HG02759 (cell line): ENCODE measurements around the gene ZNF407.

Experiments
- ATAC-seq: cut with Tn5 transposase; IDR thresholded peaks from one replicate; pipeline ENCODE4 v1.9.1; 2021; ENCODE audit warnings: mild to moderate bottlenecking, moderate library complexity; ENCODE audit not compliant: unreplicated experiment

The ZNF407 gene

GRCh38 chr18:74916773-74917393 is 319.2 kb downstream of the ZNF407 start:
- no peak for ATAC-seq

DNA sequence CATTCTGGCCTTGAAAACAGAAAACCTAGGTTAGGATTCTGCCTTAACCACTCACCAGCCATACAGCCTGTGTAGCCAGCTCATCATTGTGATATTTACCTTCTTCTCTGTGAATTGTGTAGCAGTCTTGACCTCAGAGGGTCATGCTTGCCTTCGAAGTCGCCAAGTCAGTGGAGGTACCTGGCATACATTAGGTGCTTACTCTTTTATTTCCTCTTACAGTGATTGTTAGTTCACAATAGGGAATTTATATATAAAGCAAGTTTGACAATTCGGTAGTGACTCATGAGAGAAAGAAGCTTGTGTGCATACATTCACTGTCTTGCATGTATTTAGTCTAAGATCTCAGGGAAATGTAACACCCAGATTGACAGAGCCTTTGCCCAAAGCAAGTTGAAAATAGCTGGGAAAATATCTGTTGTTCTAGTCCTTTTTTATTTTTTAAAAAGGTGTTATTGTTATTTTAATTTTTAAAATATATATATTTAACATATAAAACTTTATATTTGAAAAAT is 320.7 kb downstream of the ZNF407 start:
- no peak for ATAC-seq

DNA sequence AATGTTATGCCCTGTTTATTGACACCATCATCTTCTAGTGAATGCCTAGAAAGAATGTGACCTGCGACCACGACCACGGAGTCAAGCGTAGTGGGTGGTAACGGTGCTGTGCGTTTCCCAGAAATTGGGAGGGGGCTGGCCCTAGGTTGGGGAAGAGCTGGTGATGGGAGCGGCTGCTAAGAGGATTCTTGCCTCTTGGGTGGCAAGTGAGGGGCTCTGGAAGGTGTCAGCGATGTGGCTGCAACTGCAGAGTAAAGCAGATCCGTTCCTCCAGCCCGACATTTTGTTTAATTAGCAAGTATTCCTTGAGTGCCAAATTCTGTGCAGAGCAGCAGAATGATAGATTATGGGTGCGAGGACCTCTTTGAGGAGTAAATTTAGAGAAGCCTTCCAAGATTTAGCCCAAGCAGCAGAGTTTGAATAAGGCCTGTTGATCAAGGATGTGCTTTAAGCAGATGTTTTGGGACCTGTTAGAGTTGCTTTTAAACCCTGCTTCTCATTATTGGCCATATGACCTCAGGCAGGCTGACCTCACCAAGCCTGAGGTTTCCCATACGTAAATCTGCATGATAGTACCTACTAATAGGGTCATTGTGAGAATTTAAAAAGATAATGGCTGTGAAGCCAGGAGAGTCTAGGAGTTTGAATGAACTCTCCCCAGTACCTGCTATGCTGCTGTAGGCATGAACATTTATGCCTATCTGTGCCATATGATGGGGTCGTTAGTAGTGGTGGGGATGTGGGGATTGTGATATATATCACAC is 323.6 kb downstream of the ZNF407 start:
- ATAC-seq: no peak

- no peak for ATAC-seq
Measured at GRCh38 chr18:74926051-74926450, 328.4 kb downstream of the ZNF407 start.

DNA sequence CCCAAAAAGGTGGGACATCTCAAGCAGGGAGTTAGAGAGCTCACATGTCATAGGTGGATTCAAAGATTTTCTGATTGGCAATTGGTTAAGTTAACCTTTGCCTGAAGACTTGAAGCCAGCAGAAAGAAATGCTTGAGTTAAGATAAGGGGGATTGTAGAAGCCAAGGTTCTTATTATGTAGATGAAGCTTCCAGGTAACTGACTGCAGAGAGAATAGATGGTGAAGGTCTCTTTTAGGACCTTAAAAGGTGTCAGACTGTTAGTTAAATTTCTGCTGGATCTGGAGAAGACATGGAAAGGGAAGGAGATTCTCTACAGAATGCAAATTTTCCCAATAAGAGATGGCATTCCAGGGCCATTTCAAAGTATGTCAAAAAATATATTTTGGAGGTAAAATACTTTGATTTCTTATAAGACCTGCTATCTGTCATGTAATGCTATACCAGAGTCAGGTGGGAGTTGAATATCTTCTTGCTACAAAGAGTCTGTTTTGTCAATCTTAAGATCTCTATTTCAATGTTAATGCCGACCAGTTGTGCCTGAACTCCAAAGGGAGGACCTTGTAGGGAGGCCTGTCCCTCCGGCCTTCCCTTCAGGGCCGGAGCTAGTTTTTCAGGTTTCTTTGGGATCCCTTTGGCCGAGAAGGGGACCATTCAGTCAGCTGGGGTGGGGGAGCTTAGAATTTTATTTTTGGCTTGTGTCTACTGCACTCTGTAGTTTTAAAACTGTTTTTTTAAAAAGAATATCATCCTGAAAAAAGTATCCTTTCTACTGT is 330.7 kb downstream of the ZNF407 start:
- ATAC-seq: no peak

GRCh38 chr18:74929110-74929509 is 331.4 kb downstream of the ZNF407 start:
- ATAC-seq: no peak

DNA sequence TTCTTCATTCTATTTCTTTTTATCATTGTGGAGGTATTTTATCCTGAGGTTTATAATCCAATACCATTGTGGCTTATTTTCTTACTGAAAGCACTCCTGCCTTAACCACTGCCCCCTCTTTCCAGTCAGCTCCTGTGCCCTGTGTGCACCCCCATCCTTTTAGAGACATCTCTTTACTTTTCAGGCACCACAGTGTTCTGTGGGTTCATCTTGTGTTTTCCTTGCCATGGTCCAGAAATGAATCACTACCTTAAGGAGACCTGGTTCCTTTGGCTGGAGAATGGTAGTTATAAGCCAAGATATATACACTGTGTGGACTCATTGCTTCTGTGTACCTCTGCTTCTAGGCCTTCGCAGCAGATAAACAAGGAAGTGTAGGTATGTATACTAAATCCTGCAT is 332.9 kb downstream of the ZNF407 start:
- ATAC-seq: no peak

DNA sequence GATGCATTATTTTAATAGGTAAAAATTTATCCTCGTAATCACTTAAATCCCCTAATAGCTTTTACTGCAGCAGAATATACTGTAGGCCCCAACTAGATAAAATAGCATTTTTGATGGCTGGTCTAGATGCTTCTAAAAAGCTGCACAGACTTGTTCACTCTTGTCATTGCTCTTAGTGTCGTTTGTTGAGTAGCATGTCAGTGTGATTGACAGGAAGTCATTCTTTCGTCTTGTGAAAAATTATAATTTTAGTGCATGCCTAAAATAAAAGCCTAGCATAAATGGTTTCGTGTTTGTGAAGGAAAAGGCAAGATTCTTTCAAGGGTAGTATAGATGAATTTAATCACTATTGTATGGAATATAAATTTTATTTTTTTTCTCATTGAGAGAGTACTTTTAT is 336.3 kb downstream of the ZNF407 start:
- ATAC-seq: no peak

DNA sequence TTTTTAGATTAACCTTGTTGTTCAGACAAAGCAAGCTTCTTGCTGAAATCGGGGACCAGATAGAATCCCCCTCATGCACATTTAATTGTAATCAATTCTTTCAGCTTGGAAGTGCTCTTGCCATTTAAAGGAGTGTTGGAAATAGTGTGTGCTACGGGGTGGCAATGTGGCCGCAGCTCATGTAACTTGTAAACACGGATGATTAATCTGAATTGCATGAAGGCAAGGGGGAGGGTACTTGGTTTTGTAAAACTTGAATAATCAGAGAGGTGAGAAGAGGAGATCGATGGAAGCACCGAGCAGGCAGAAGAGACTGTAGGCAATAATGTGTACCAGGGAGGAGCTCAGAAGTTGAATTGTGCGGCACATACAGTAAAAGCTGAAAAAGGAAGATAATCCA is 337.8 kb downstream of the ZNF407 start:
- no peak for ATAC-seq

DNA sequence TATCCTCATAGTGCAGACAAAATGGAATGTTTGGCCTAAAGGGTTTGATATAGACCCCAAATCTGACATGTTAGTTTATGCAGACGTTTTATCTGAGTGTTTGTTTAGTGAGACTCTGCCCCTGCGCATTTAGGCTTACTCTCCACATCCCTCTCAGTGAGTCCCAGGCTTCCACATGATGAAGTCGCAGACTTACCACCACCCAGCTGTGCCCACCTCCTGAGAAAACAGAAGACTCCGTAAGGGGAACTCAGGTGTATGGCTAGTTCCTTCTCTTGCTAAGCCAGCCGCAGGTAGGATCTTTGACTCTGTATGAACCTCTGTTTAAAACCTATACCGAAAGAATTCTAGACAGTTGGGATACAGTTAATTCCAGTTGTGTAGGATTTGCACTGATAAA is 338.7 kb downstream of the ZNF407 start:
- no peak for ATAC-seq

GRCh38 chr18:74937291-74937690 is 339.6 kb downstream of the ZNF407 start:
- no peak for ATAC-seq

- no peak for ATAC-seq
Measured at GRCh38 chr18:74940856-74941255, 343.2 kb downstream of the ZNF407 start.

DNA sequence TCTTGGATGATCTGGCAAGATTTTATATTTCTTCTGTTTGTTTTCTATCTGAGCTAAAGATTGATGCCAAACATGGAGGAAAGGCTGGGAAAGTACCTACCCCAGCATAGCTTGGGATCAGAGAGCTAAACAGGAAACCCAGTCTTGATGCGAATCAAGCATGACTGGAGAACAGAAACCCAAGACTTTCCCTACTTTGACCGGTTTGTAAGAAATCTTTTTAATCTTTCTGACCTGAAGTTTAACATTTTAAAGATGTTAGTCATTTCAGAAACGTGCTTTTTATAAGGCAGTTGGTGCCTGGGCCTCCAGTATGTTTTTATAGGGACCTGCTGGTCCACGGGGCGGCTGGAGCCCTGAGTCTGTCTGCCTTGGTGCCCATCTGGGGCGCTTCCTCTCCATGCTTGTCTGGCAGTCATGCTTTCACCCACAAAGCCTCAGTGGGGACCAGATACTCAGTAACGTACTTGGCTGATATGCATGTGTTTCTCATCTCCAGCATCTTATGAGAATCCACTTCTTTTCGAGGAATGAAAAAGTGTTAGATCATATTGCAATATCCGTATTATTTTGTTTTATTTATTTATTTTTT is 344.7 kb downstream of the ZNF407 start:
- ATAC-seq: peak; percentile 81

DNA sequence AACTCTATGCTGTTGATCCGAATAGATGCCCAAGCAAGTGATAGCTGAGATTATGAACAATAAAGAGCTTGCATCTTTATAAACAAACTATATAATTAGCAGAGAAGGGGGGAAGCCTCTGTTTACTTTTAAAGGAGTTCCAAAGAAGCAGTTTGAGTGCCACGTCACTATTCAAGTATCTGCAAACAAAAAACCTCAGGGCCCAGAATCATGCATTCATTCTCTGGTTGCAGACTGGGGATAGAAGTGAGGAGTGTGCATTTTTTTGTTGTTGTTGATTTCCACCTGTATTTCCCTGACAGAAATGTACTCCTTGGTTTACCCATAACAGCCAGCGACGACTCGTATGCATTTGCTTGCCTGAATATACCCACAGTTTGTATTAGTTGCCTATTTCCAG is 347.0 kb downstream of the ZNF407 start:
- ATAC-seq: no peak

DNA sequence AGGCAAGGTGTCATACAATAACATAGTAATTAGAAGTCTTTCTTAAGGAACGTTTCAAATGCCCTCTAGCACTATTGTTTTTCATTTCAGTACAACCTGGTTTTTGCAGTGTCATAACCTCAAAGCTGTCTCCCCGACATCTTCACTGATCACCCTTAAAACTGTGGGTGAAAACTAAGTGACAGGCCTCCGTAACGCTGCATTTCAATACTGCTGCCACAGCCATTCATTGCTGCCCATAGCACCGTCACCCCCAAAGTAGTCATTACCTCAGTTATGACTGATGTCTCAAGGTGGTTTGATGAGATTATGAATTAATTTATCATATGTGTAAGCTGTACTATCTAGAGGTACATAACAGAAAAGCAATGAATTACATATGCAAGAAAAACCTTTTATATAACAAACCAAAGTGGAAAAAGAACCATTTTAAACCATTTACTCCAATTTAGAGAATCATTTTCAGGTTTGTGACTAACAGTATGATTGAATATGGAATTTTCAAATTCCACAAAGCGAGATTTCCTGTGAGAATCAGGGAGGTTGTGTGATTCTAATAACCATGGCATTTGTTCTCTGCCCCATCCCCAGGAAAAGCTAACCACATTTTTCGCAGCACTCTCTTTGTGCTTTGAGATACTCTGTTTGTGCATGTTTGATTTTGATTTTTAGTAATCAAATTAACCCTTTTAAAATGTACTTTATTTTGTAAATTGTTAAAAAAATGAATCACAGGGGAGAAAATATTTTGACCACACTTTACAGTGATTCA is 348.3 kb downstream of the ZNF407 start:
- no peak for ATAC-seq

GRCh38 chr18:74946646-74947375 is 349.1 kb downstream of the ZNF407 start:
- no peak for ATAC-seq

DNA sequence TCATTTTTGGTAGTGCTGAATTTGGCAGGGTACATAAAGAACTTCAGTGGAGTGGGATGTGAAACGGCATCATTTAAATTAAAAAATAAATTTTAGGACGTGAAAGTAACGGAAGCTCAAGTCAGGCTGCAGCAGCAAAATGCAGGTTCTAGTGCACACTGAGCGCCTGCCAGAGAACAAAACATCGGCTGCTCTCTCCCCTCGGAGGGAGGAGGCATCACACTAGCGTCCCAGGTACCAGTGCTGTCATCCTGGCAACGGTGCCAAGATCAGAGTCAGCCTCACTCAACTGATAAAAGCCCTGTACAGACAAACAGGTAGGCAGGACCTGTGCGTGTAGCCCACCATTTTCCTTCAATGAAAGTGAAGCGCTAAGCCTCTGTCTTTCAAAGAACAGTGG is 349.7 kb downstream of the ZNF407 start:
- ATAC-seq: no peak

GRCh38 chr18:74947875-74948274 is 350.2 kb downstream of the ZNF407 start:
- no peak for ATAC-seq

GRCh38 chr18:74949611-74950010 is 351.9 kb downstream of the ZNF407 start:
- ATAC-seq: no peak

DNA sequence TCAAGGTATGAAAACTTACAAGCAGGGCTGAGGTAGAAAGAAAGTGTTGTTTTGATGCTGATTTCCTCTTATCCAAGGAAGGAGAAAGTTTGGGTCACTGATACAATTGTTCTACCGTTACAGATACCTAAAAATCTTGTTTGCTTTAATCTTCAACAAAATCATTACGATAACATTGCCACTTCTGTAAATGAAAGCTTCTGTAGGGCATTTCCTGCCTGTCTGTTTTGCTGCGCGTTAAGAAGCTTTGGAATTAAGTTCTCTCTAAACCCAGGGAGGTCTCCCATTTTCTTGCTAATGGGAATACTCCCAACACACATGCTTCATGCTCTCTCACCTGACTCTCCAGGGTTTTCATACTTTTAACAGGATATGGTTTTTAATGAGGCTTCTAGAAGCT is 352.8 kb downstream of the ZNF407 start:
- ATAC-seq: no peak
